Parietal lobe (tissue), 1 donor: ENCODE data around the gene ST8SIA1. TPM values are rescaled to one million over a fixed set of nuclear protein-coding genes. Genes with fewer than 3 reads are reported as not detected.

Experiments used
- total RNA-seq: library from RNA; depleted of rRNA; stranded (reverse); fragments of >200 nt; gene quantifications from one replicate; pipeline ENCODE4 v1.2.3, GENCODE V29; 2014

ST8SIA1 gene
- 44.1 TPM for total RNA-seq

GRCh38 chr12:22334410-22335100 is at the start of gene ST8SIA1:
ST8SIA1 (minus strand) TSS chr12:22334707; CDS start chr12:22334232, 475 bp downstream.

Other genes starting within 250 kb of the ST8SIA1 start
- 198 TPM for gene C2CD5, start 209.8 kb upstream of the ST8SIA1 start, total RNA-seq